PC-3 (cell line): ENCODE results near the gene PCNT. TPM values are rescaled to one million over a fixed set of nuclear protein-coding genes. Genes with fewer than 3 reads are reported as not detected.

ENCODE experiments used
- ATAC-seq: fragments of 200-7000 bp; cut with Tn5 transposase; 2 replicates; pipeline ENCODE4 v1.9.1; 2020; ENCODE audit warnings: mild to moderate bottlenecking, moderate library complexity
- BruUV-seq: library from RNA; stranded (reverse); fragments of 400-500 nt; replicated peaks from 2 replicates; lab custom pipeline; 2021; lab: Mats Ljungman, UMichigan
- CTCF ChIA-PET: fragments of 300-600 bp; sonication (Branson Sonifier 250); formaldehyde crosslinking; loops from one replicate; lab custom pipeline; 2022; ENCODE audit warnings: antibody characterized with exemption; lab: Charles Lee
- POLR2A ChIA-PET: fragments of 300-600 bp; sonication (Branson Sonifier 250); formaldehyde crosslinking; loops from one replicate; lab custom pipeline; 2022; ENCODE audit warnings: antibody characterized with exemption; ENCODE audit not compliant: unreplicated experiment; lab: Charles Lee
- DNase-seq: peaks from one replicate; pipeline ENCODE4 v3.0.0-alpha.2; 2015
- H2AFZ ChIP-seq: fragments of 300-600 bp; sonication (generic); 2 replicates; pipeline ENCODE4 v1.6.0; 2016; ENCODE audit warnings: antibody characterized with exemption, low read length
- H3F3A ChIP-seq: fragments of 300-600 bp; sonication (generic); one replicate; pipeline ENCODE4 v1.6.0; 2017; ENCODE audit warnings: antibody characterized with exemption, low read length, control low read depth, mild to moderate bottlenecking; ENCODE audit not compliant: unreplicated experiment
- H3K27ac ChIP-seq: fragments of 300-600 bp; sonication (generic); 2 replicates; pipeline ENCODE4 v1.5.1; 2016; ENCODE audit warnings: mild to moderate bottlenecking, low read length
- H3K27me3 ChIP-seq: fragments of 300-600 bp; sonication (generic); 2 replicates; pipeline ENCODE4 v1.6.1; 2016; ENCODE audit warnings: low read length, mixed read lengths
- H3K36me3 ChIP-seq: fragments of 300-600 bp; sonication (generic); 2 replicates; pipeline ENCODE4 v1.6.1; 2016; ENCODE audit warnings: low read depth, mixed run types, low read length, mixed read lengths
- H3K4me1 ChIP-seq: fragments of 300-600 bp; sonication (generic); 2 replicates; pipeline ENCODE4 v1.5.1; 2016; ENCODE audit warnings: low read length; ENCODE audit not compliant: insufficient read depth
- H3K4me2 ChIP-seq: fragments of 300-600 bp; sonication (generic); 2 replicates; pipeline ENCODE4 v1.6.0; 2016; ENCODE audit warnings: low read length
- H3K4me3 ChIP-seq: fragments of 300-600 bp; sonication (generic); 2 replicates; pipeline ENCODE4 v1.5.1; 2016; ENCODE audit warnings: mild to moderate bottlenecking, low read length, mixed read lengths
- H3K79me2 ChIP-seq: fragments of 300-600 bp; sonication (generic); 2 replicates; pipeline ENCODE4 v1.6.1; 2017; ENCODE audit warnings: low read length, mixed read lengths
- H3K9ac ChIP-seq: fragments of 300-600 bp; sonication (generic); 2 replicates; pipeline ENCODE4 v1.6.0; 2016; ENCODE audit warnings: mild to moderate bottlenecking, low read length
- H3K9me2 ChIP-seq: fragments of 300-600 bp; sonication (generic); replicated peaks from 2 replicates; pipeline ENCODE4 v1.6.1; 2016; ENCODE audit warnings: mixed run types, low read length, mixed read lengths
- H3K9me3 ChIP-seq: fragments of 300-600 bp; sonication (generic); 2 replicates; pipeline ENCODE4 v1.6.1; 2016; ENCODE audit warnings: low read length, mixed read lengths
- H4K20me1 ChIP-seq: fragments of 300-600 bp; sonication (generic); 2 replicates; pipeline ENCODE4 v1.6.1; 2016; ENCODE audit warnings: low read length, mixed read lengths
- CTCF ChIP-seq: fragments of 300-600 bp; sonication (generic); conservative IDR thresholded peaks from 2 replicates; pipeline ENCODE4 v1.5.1; 2017; ENCODE audit warnings: antibody characterized with exemption, low read depth, mild to moderate bottlenecking, low read length
- EZH2 ChIP-seq: fragments of 300-600 bp; sonication (generic); IDR thresholded peaks from one replicate; pipeline ENCODE4 v1.6.1; 2017; ENCODE audit warnings: antibody characterized with exemption, mild to moderate bottlenecking, low read length; ENCODE audit not compliant: unreplicated experiment
- EZH2phosphoT487 ChIP-seq: fragments of 300-600 bp; sonication (generic); IDR thresholded peaks from 2 replicates; pipeline ENCODE4 v1.6.1; 2018; ENCODE audit warnings: mild to moderate bottlenecking, antibody characterized with exemption, low read length, borderline replicate concordance
- intact Hi-C: fragments of 100-400 bp; cut with micrococcal nuclease; formaldehyde crosslinking; loops from 2 replicates; pipeline ENCODE4 v1.9.0; 2023
- total RNA-seq: library from RNA; depleted of rRNA; stranded (reverse); fragments of >200 nt; gene quantifications from 2 replicates; pipeline ENCODE4 v1.2.3, GENCODE V29; 2014

PCNT gene
- total RNA-seq, 1 experiment from 2014 or later, result 51.4 TPM

GRCh38 chr21:46316708-46317324, 7.1 kb upstream of the PCNT start:
- no peaks in the 10 kb centered on the region for H3K27me3 ChIP-seq
- H2AFZ ChIP-seq, result no peak overlapping the region
- H3K4me1 ChIP-seq, result peaks cover 12% of the 10 kb centered on the region
- no peak overlapping the region for H3K9ac ChIP-seq
- H3K27ac ChIP-seq, result no peak overlapping the region
- H3K79me2 ChIP-seq, result peaks cover 18% of the 10 kb centered on the region
- H3F3A ChIP-seq, result no peaks in the 10 kb centered on the region
- DNase-seq (no peak), ATAC-seq (no peak)
- no peak overlapping the region for H3K4me3 ChIP-seq
- H3K9me2 ChIP-seq, result no peaks in the 10 kb centered on the region
- no peaks in the 10 kb centered on the region for H3K36me3 ChIP-seq
- TF ChIP-seq CTCF (no peak), EZH2 (no peak), EZH2phosphoT487 (no peak)
- intact Hi-C loops, result no loop called here
- H3K9me3 ChIP-seq, result no peaks in the 10 kb centered on the region
- H4K20me1 ChIP-seq, result peaks cover 10% of the 10 kb centered on the region
- no TSS peak for BruUV-seq
- ChIA-PET CTCF (no interaction called here), POLR2A (no interaction called here)
- no peak overlapping the region for H3K4me2 ChIP-seq

GRCh38 chr21:46317710-46318463, 6.1 kb upstream of the PCNT start:
- no peak for DNase-seq
- no peaks in the 10 kb centered on the region for H3K9me2 ChIP-seq
- no peaks in the 10 kb centered on the region for H3F3A ChIP-seq
- ChIA-PET POLR2A (no interaction called here), CTCF (no interaction called here)
- no peak overlapping the region for H3K9ac ChIP-seq
- no peak overlapping the region for H3K27ac ChIP-seq
- peak; percentile 25; the same call in 1 of the 2 replicates for ATAC-seq
- no peak for TF ChIP-seq EZH2
- TF ChIP-seq CTCF, result no peak
- TF ChIP-seq EZH2phosphoT487, result no peak
- peaks cover 17% of the 10 kb centered on the region for H3K4me1 ChIP-seq
- no peaks in the 10 kb centered on the region for H3K9me3 ChIP-seq
- no peaks in the 10 kb centered on the region for H3K27me3 ChIP-seq
- intact Hi-C loops, result no loop called here
- H3K79me2 ChIP-seq, result peaks cover 29% of the 10 kb centered on the region
- H3K36me3 ChIP-seq, result no peaks in the 10 kb centered on the region
- no TSS peak for BruUV-seq
- peaks cover 16% of the 10 kb centered on the region for H4K20me1 ChIP-seq
- H3K4me3 ChIP-seq, result no peak overlapping the region
- H3K4me2 ChIP-seq, result no peak overlapping the region
- H2AFZ ChIP-seq, result no peak overlapping the region

- Histone ChIP-seq H2AFZ (no peak overlapping the region), H3K9ac (no peak overlapping the region), H3K4me3 (no peak overlapping the region), H3K79me2 (peaks cover 35% of the 10 kb centered on the region), H3K27me3 (no peaks in the 10 kb centered on the region), H3F3A (no peaks in the 10 kb centered on the region), H3K4me1 (peaks cover 17% of the 10 kb centered on the region), H4K20me1 (peaks cover 16% of the 10 kb centered on the region), H3K27ac (no peak overlapping the region), H3K36me3 (no peaks in the 10 kb centered on the region), H3K9me2 (no peaks in the 10 kb centered on the region), H3K4me2 (no peak overlapping the region), H3K9me3 (no peaks in the 10 kb centered on the region)
- no peak for ATAC-seq
- no peak for DNase-seq
- intact Hi-C loops, result no loop called here
- TF ChIP-seq EZH2 (no peak), EZH2phosphoT487 (no peak), CTCF (no peak)
- CTCF ChIA-PET, result no interaction called here
- POLR2A ChIA-PET, result no interaction called here
- no TSS peak for BruUV-seq
These were observed 5.5 kb upstream of the PCNT start for GRCh38 chr21:46318464-46318845.
